ENCODE measurements around the gene CDC42EP4.

Gene CDC42EP4

DNA sequence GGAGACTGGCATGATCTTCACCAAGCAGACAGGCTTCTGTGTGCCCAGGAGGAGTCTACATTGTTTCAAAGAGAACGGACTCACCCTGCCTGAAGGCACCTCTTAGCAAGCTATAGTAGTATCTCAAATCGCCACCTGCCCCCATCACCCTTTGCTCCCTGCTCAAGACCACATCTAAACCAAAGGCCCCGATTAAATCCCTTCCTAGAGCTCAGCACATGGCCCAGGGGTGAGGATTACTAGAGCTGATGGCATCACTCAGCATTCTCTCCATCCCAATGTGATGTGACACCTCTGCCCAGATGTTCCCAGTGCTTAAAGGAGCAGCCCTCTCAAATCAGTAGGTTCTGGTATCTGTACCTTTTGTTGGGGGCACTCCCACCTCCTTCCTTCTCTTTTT is 8.0 kb upstream of the CDC42EP4 start:
- H3K4me3 ChIP-seq (ENCODE audit: low read length), result no peak overlapping the region
- H3K4me2 ChIP-seq (ENCODE audit: low read length), result no peak overlapping the region
- no peaks in the 10 kb centered on the region for H3K9me3 ChIP-seq (ENCODE audit: control insufficient read depth, insufficient read depth, low read length)
- H3K27ac ChIP-seq (ENCODE audit: low read depth, low read length), result no peak overlapping the region
- H3F3A ChIP-seq (ENCODE audit: control insufficient read depth, insufficient read depth), result no peaks in the 10 kb centered on the region
- H3K4me1 ChIP-seq (ENCODE audit: control insufficient read depth, low read length), result peaks cover 2% of the 10 kb centered on the region; the same call in 1 of the 2 replicates
- H3K9me2 ChIP-seq (replicated peaks; ENCODE audit: control insufficient read depth, low read length), result no peaks in the 10 kb centered on the region
- no peaks in the 10 kb centered on the region for H3K36me3 ChIP-seq (ENCODE audit: control insufficient read depth, low read length)
- H4K20me1 ChIP-seq (ENCODE audit: control insufficient read depth, insufficient read depth, low read depth, low read length), result no peaks in the 10 kb centered on the region
- TF ChIP-seq EZH2phosphoT487 (IDR thresholded peaks at IDR 0.05; ENCODE audit: borderline replicate concordance, low read length), result no peak
- TF ChIP-seq, protein P1, sequence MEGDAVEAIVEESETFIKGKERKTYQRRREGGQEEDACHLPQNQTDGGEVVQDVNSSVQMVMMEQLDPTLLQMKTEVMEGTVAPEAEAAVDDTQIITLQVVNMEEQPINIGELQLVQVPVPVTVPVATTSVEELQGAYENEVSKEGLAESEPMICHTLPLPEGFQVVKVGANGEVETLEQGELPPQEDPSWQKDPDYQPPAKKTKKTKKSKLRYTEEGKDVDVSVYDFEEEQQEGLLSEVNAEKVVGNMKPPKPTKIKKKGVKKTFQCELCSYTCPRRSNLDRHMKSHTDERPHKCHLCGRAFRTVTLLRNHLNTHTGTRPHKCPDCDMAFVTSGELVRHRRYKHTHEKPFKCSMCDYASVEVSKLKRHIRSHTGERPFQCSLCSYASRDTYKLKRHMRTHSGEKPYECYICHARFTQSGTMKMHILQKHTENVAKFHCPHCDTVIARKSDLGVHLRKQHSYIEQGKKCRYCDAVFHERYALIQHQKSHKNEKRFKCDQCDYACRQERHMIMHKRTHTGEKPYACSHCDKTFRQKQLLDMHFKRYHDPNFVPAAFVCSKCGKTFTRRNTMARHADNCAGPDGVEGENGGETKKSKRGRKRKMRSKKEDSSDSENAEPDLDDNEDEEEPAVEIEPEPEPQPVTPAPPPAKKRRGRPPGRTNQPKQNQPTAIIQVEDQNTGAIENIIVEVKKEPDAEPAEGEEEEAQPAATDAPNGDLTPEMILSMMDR (IDR thresholded peaks at IDR 0.05; ENCODE audit: low read depth, low read length, poor library complexity, severe bottlenecking), result no peak
- no peaks in the 10 kb centered on the region for H3K79me2 ChIP-seq (ENCODE audit: control insufficient read depth, low read length)
- peaks cover 9% of the 10 kb centered on the region; the same call in 1 of the 2 replicates for H3K27me3 ChIP-seq (ENCODE audit: control insufficient read depth, low read length)

DNA sequence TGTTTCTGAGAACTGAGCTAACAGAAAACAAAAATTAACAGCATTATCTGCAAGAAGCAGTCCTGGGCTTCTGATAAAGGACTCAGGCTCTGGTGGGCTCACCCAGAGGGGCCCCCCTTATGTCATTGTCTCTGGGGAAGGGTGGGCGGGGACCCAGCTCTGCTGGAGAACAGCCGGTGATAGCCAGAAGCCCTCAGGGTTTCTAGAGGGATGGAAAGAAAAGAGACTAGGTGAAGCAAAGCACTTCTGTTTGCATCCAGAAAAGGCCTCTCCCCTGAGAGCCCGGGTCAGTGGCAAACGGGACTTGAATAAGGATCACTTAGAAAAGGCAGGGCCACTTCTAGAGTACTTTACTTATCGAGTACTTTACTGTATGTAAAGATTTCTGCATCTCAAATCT is 7.0 kb upstream of the CDC42EP4 start:
- H3F3A ChIP-seq (ENCODE audit: control insufficient read depth, insufficient read depth), result no peaks in the 10 kb centered on the region
- H3K27ac ChIP-seq (ENCODE audit: low read depth, low read length), result no peak overlapping the region
- no peak for TF ChIP-seq EZH2phosphoT487 (IDR thresholded peaks at IDR 0.05; ENCODE audit: borderline replicate concordance, low read length)
- TF ChIP-seq, protein P1 (IDR thresholded peaks at IDR 0.05; ENCODE audit: low read depth, low read length, poor library complexity, severe bottlenecking), result no peak
- no peaks in the 10 kb centered on the region for H3K9me2 ChIP-seq (replicated peaks; ENCODE audit: control insufficient read depth, low read length)
- no peaks in the 10 kb centered on the region for H3K9me3 ChIP-seq (ENCODE audit: control insufficient read depth, insufficient read depth, low read length)
- peaks cover 2% of the 10 kb centered on the region; the same call in 1 of the 2 replicates for H3K4me1 ChIP-seq (ENCODE audit: control insufficient read depth, low read length)
- H4K20me1 ChIP-seq (ENCODE audit: control insufficient read depth, insufficient read depth, low read depth, low read length), result no peaks in the 10 kb centered on the region
- no peaks in the 10 kb centered on the region for H3K36me3 ChIP-seq (ENCODE audit: control insufficient read depth, low read length)
- no peak overlapping the region for H3K4me2 ChIP-seq (ENCODE audit: low read length)
- no peak overlapping the region for H3K4me3 ChIP-seq (ENCODE audit: low read length)
- H3K27me3 ChIP-seq (ENCODE audit: control insufficient read depth, low read length), result peaks cover 13% of the 10 kb centered on the region
- no peaks in the 10 kb centered on the region for H3K79me2 ChIP-seq (ENCODE audit: control insufficient read depth, low read length)

DNA sequence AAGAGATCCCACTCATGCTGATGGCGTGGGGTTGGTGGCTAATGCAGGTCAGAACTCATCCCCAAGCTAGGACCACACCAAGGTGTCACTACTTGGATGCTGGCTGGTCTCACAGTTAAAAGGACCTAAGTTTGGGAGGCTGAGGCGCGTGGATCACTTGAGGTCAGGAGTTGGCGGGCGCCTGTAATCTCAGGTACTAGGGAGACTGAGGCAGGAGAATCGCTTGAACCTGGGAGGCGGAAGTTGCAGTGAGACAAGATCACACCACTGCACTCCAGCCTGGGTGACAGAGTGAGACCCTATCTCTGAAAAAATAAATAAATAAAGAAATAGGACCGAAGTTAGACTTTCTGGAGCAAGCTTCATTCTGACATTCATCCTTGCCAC is 6.6 kb upstream of the CDC42EP4 start:
- Histone ChIP-seq H3K27ac (ENCODE audit: low read depth, low read length) (no peak overlapping the region), H3K9me3 (ENCODE audit: control insufficient read depth, insufficient read depth, low read length) (no peaks in the 10 kb centered on the region)

More for the DNA sequence above, 6.6 kb upstream of the CDC42EP4 start:
- TF ChIP-seq, protein P1 (IDR thresholded peaks at IDR 0.05; ENCODE audit: low read depth, low read length, poor library complexity, severe bottlenecking), result no peak
- TF ChIP-seq EZH2phosphoT487 (IDR thresholded peaks at IDR 0.05; ENCODE audit: borderline replicate concordance, low read length), result no peak
- Histone ChIP-seq H3K27me3 (ENCODE audit: control insufficient read depth, low read length) (peaks cover 13% of the 10 kb centered on the region), H4K20me1 (ENCODE audit: control insufficient read depth, insufficient read depth, low read depth, low read length) (no peaks in the 10 kb centered on the region), H3F3A (ENCODE audit: control insufficient read depth, insufficient read depth) (no peaks in the 10 kb centered on the region), H3K4me3 (ENCODE audit: low read length) (no peak overlapping the region), H3K9me2 (replicated peaks; ENCODE audit: control insufficient read depth, low read length) (no peaks in the 10 kb centered on the region), H3K79me2 (ENCODE audit: control insufficient read depth, low read length) (no peaks in the 10 kb centered on the region), H3K4me1 (ENCODE audit: control insufficient read depth, low read length) (peaks cover 2% of the 10 kb centered on the region; the same call in 1 of the 2 replicates), H3K4me2 (ENCODE audit: low read length) (no peak overlapping the region), H3K36me3 (ENCODE audit: control insufficient read depth, low read length) (no peaks in the 10 kb centered on the region)

Data from DOHH2 (cell line).